Natural killer cell (primary cell): ENCODE results near the gene HBE1. TPM values are rescaled to one million over a fixed set of nuclear protein-coding genes. Genes with fewer than 3 reads are reported as not detected.

Experiments
- ATAC-seq, 3 donors: fragments of 150-1000 bp in 2 of 3; fragments of 200-7000 bp in 1 of 3; cut with Tn5 transposase; 1 replicate in 1 of 3; 2 replicates in 2 of 3; pipeline ENCODE4 v1.10.0; 2021; ENCODE audit warnings: mild to moderate bottlenecking in 2 of 3, moderate library complexity in 2 of 3
- DNase-seq, 2 donors: peaks; one replicate each; pipeline versions ENCODE4 v3.0.0 to v3.0.0-alpha.2; 2013 to 2021; ENCODE audit warnings: mixed read lengths in 1 of 2
- H3K27ac ChIP-seq: one replicate; pipeline ENCODE4 v1.5.1; 2013; ENCODE audit warnings: mild to moderate bottlenecking, low read length
- H3K27me3 ChIP-seq: one replicate; pipeline ENCODE4 v1.6.1; 2013; ENCODE audit warnings: low read length; ENCODE audit not compliant: control insufficient read depth, insufficient read depth
- H3K36me3 ChIP-seq: one replicate; pipeline ENCODE4 v1.6.1; 2013; ENCODE audit warnings: low read length; ENCODE audit not compliant: control insufficient read depth, insufficient read depth
- H3K4me1 ChIP-seq: one replicate; pipeline ENCODE4 v1.6.1; 2013; ENCODE audit warnings: low read length; ENCODE audit not compliant: control insufficient read depth, insufficient read depth
- H3K4me3 ChIP-seq: one replicate; pipeline ENCODE4 v1.5.1; 2013; ENCODE audit warnings: low read length
- H3K9me3 ChIP-seq: one replicate; pipeline ENCODE4 v1.6.1; 2013; ENCODE audit warnings: low read length; ENCODE audit not compliant: control insufficient read depth, insufficient read depth
- H3K27ac Mint-ChIP-seq, 2 donors: one replicate each; pipeline ENCODE4 v1.8.0; 2022; ENCODE audit warnings: mild to moderate bottlenecking in 2 of 2, mixed read lengths in 2 of 2, moderate library complexity in 1 of 2
- H3K27me3 Mint-ChIP-seq, 2 donors: one replicate each; pipeline ENCODE4 v1.8.0; 2022; ENCODE audit warnings: low read depth in 2 of 2, mixed read lengths in 2 of 2
- H3K36me3 Mint-ChIP-seq: one replicate; pipeline ENCODE4 v1.8.0; 2022; ENCODE audit warnings: mixed read lengths
- H3K4me1 Mint-ChIP-seq, 2 donors: one replicate each; pipeline ENCODE4 v1.8.0; 2022; ENCODE audit warnings: mixed read lengths in 2 of 2
- H3K4me3 Mint-ChIP-seq: one replicate; pipeline ENCODE4 v1.8.0; 2022; ENCODE audit warnings: mild to moderate bottlenecking, moderate library complexity, mixed read lengths
- H3K9me3 Mint-ChIP-seq, 2 donors: one replicate each; pipeline ENCODE4 v1.8.0; 2022; ENCODE audit warnings: mixed read lengths in 2 of 2
- CTCF ChIP-seq: fragments of 200-600 bp; IDR thresholded peaks from one replicate; pipeline ENCODE4 v1.8.0; 2022; ENCODE audit warnings: antibody characterized with exemption
- WGBS: methylation state at CpG from one replicate; pipeline ENCODE4 v1.1.7; 2013; ENCODE audit warnings: missing lambda C conversion rate; ENCODE audit not compliant: insufficient coverage; 5-methylcytosine and 5-hydroxymethylcytosine counted together
- intact Hi-C: fragments of 100-400 bp; cut with micrococcal nuclease; formaldehyde crosslinking; loops from one replicate; pipeline ENCODE4 v1.14.2; 2022
- total RNA-seq, 4 donors: library from RNA; stranded (reverse); fragments of 120-200 nt in 1 of 4; gene quantifications; one replicate each; pipeline versions ENCODE4 v1.2.3 to v1.2.4, GENCODE V29; 2013 to 2022

The HBE1 gene
- total RNA-seq, 3 donors from 2014 or later (not counting 1 experiment from before 2014, with no cell fraction given), result not detected

- Histone ChIP-seq H3K27ac (no peak overlapping the region), H3K4me3 (no peak overlapping the region), H3K27me3 (no peaks in the 10 kb centered on the region), H3K9me3 (no peaks in the 10 kb centered on the region), H3K4me1 (no peaks in the 10 kb centered on the region), H3K36me3 (no peaks in the 10 kb centered on the region)
- Mint-ChIP-seq H3K27ac (no peak overlapping the region), H3K4me1 (no peaks in the 10 kb centered on the region), H3K4me3 (no peak overlapping the region), H3K36me3 (no peaks in the 10 kb centered on the region), H3K9me3 (no peaks in the 10 kb centered on the region), H3K27me3 (peaks cover 0 to 3% of the 10 kb centered on the region in 2 donors)
- intact Hi-C loops, result no loop called here
- no peak for ATAC-seq
- DNase-seq, result no peak
- no peak for TF ChIP-seq CTCF
- WGBS, result 76% methylated on average over 7 of the region's 7 CpGs
These were observed 26.6 kb downstream of the HBE1 start for GRCh38 chr11:5242933-5243815.

GRCh38 chr11:5242208-5242607, 27.5 kb downstream of the HBE1 start:
- no peaks in the 10 kb centered on the region for H3K9me3 ChIP-seq
- intact Hi-C loops, result no loop called here
- H3K27ac ChIP-seq, result no peak overlapping the region
- Mint-ChIP-seq H3K36me3 (no peaks in the 10 kb centered on the region), H3K4me3 (no peak overlapping the region), H3K4me1 (no peaks in the 10 kb centered on the region), H3K9me3 (no peaks in the 10 kb centered on the region), H3K27me3 (peaks cover 0 to 6% of the 10 kb centered on the region in 2 donors), H3K27ac (no peak overlapping the region)
- no peak overlapping the region for H3K4me3 ChIP-seq
- no peak for TF ChIP-seq CTCF
- ATAC-seq (no peak), DNase-seq (no peak)
- H3K4me1 ChIP-seq, result no peaks in the 10 kb centered on the region
- no peaks in the 10 kb centered on the region for H3K27me3 ChIP-seq
- WGBS, result 78% methylated on average over 1 of the region's 2 CpGs
- no peaks in the 10 kb centered on the region for H3K36me3 ChIP-seq

- ATAC-seq (no peak), DNase-seq (no peak)
- Histone ChIP-seq H3K27ac (no peak overlapping the region), H3K4me3 (no peak overlapping the region), H3K27me3 (no peaks in the 10 kb centered on the region), H3K36me3 (no peaks in the 10 kb centered on the region), H3K9me3 (no peaks in the 10 kb centered on the region), H3K4me1 (no peaks in the 10 kb centered on the region)
- Mint-ChIP-seq H3K27ac (no peak overlapping the region), H3K4me3 (no peak overlapping the region), H3K9me3 (no peaks in the 10 kb centered on the region), H3K36me3 (no peaks in the 10 kb centered on the region), H3K4me1 (no peaks in the 10 kb centered on the region), H3K27me3 (peaks cover 0 to 6% of the 10 kb centered on the region in 2 donors)
- 58% methylated on average over 2 of the region's 3 CpGs for WGBS
- TF ChIP-seq CTCF, result no peak
- intact Hi-C loops, result no loop called here
These were observed 28.3 kb downstream of the HBE1 start for GRCh38 chr11:5241458-5241857.
